ENCODE results near the gene SH3PXD2B. TPM values are rescaled to one million over a fixed set of nuclear protein-coding genes. Genes with fewer than 3 reads are reported as not detected.

The SH3PXD2B gene
- total RNA-seq, 1 donor, result 28.1 TPM

- no peak overlapping the region for H3K4me3 ChIP-seq (ENCODE audit: low read depth, low read length)
- no peak for TF ChIP-seq CTCF (IDR thresholded peaks at IDR 0.05; ENCODE audit: insufficient read depth, low read depth, low read length)
- DNase-seq (ENCODE audit: low read depth), result peak; percentile 82
These were observed 28.2 kb downstream of the SH3PXD2B start for GRCh38 chr5:172426086-172426485.

DNA sequence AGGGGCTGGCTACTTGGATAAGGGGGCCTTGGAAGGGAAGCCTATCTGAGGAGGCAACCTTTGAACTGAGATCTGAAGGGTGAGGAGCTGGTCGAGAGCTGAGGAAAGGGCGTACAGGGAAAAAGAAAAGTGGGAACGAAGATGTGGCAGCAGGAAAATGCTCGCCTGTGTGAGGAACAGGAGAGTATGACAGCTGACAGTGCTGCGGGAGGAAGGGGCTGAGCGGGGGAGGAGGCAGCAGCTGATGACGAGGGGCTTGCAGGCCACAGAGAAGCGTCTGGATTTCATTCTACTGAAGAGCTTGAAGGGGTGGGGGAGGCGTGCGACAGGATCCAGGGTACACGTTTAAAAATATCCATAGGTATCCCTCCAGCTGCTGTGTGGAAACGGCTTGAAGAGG, 28.9 kb downstream of the SH3PXD2B start:
- DNase-seq (ENCODE audit: low read depth), result peak; percentile 42
- no peak overlapping the region for H3K4me3 ChIP-seq (ENCODE audit: low read depth, low read length)
- no peak for TF ChIP-seq CTCF (IDR thresholded peaks at IDR 0.05; ENCODE audit: insufficient read depth, low read depth, low read length)

GRCh38 chr5:172424808-172425207, 29.5 kb downstream of the SH3PXD2B start:
- no peak overlapping the region for H3K4me3 ChIP-seq (ENCODE audit: low read depth, low read length)
- DNase-seq (ENCODE audit: low read depth), result no peak
- no peak for TF ChIP-seq CTCF (IDR thresholded peaks at IDR 0.05; ENCODE audit: insufficient read depth, low read depth, low read length)

- H3K4me3 ChIP-seq (ENCODE audit: low read depth, low read length), result no peak overlapping the region
- no peak for TF ChIP-seq CTCF (IDR thresholded peaks at IDR 0.05; ENCODE audit: insufficient read depth, low read depth, low read length)
- DNase-seq (ENCODE audit: low read depth), result no peak
These were observed 30.2 kb downstream of the SH3PXD2B start for GRCh38 chr5:172424111-172424490.

- DNase-seq (ENCODE audit: low read depth), result no peak
- H3K4me3 ChIP-seq (ENCODE audit: low read depth, low read length), result no peak overlapping the region
- no peak for TF ChIP-seq CTCF (IDR thresholded peaks at IDR 0.05; ENCODE audit: insufficient read depth, low read depth, low read length)
These were observed 30.8 kb downstream of the SH3PXD2B start for GRCh38 chr5:172423379-172424110.

DNA sequence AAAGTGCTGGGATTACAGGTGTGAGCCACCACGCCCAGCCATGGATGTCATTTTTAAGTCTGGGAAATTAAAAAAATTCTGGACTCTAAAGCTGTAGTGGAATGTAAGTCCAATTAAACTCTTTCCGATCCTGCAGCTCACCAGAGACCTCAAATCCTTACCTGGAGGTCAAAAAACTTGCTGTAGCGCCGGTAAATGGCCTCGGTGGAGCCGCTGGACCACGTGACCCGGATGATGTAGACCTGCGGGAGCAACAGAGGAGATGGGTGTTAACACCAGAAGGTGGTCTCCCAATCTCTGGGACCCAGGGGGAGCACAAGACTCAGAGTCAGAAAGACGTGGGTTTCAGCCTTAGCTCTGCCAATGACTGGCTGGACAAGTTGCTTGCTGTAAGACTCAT, 32.1 kb downstream of the SH3PXD2B start:
- DNase-seq (ENCODE audit: low read depth), result no peak
- TF ChIP-seq CTCF (IDR thresholded peaks at IDR 0.05; ENCODE audit: insufficient read depth, low read depth, low read length), result no peak

DNA sequence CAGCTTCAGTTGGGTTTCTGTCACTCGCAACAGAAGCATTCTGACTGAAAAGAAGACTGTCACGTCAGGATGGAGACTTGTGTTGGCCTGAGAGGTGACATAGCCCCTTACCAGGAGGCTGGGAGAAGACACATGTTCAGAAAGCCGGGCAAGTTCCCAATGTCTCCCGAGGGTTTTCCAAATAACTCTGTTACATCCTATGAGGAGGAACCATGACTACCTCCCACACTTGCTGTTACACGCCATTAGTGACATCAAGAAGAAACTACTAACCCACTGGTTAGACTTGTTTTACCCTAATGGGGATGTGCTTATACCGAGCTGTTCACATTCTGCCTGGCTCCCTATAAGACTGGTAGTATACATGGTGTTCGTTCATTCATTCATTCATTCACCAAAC, 33.3 kb downstream of the SH3PXD2B start:
- no peak for TF ChIP-seq CTCF (IDR thresholded peaks at IDR 0.05; ENCODE audit: insufficient read depth, low read depth, low read length)
- DNase-seq (ENCODE audit: low read depth), result no peak
- H3K4me3 ChIP-seq (ENCODE audit: low read depth, low read length), result no peak overlapping the region

More for the DNA sequence above, 32.1 kb downstream of the SH3PXD2B start:
- H3K4me3 ChIP-seq (ENCODE audit: low read depth, low read length), result no peak overlapping the region
